GM12878 (cell line): Measurements from ENCODE around the gene AP1S3. TPM values are rescaled to one million over a fixed set of nuclear protein-coding genes. Genes with fewer than 3 reads are reported as not detected.
A peak's percentile ranks its signal among the peaks of the same experiment; 100 is the strongest.

Experiments
- BCL11A ChIP-seq: IDR thresholded peaks from 2 replicates; pipeline ENCODE4 v1.6.1; 2011; ENCODE audit warnings: low read depth, low read length
- BCL3 ChIP-seq: IDR thresholded peaks from 2 replicates; pipeline ENCODE4 v1.6.1; 2011; ENCODE audit warnings: borderline replicate concordance, low read depth, mild to moderate bottlenecking, moderate library complexity, low read length; ENCODE audit not compliant: insufficient read depth, poor library complexity, severe bottlenecking
- BCLAF1 ChIP-seq: fragments of 450-650 bp; IDR thresholded peaks from 2 replicates; pipeline ENCODE4 v1.6.1; 2017; ENCODE audit warnings: antibody characterized with exemption, mild to moderate bottlenecking, moderate library complexity
- CBFB ChIP-seq: IDR thresholded peaks from 2 replicates; pipeline ENCODE4 v1.6.1; 2016; ENCODE audit warnings: antibody characterized with exemption, low read depth
- CHD4 ChIP-seq: fragments of 200-600 bp; sonication (generic); IDR thresholded peaks from 2 replicates; pipeline ENCODE4 v1.6.1; 2016; ENCODE audit warnings: mild to moderate bottlenecking
- E2F4 ChIP-seq: IDR thresholded peaks from 2 replicates; pipeline ENCODE4 v1.6.1; 2012; ENCODE audit warnings: low read depth, low read length, improper control_type of control experiment
- FOS ChIP-seq: IDR thresholded peaks from 3 replicates; pipeline ENCODE4 v1.6.1; 2011; ENCODE audit warnings: borderline replicate concordance; ENCODE audit not compliant: insufficient read length; ENCODE audit errors: extremely low read depth
- GABPA ChIP-seq: IDR thresholded peaks from 2 replicates; pipeline ENCODE4 v1.6.1; 2014; ENCODE audit warnings: antibody characterized with exemption, low read depth, mild to moderate bottlenecking, inconsistent platforms
- HDAC2 ChIP-seq: fragments of 200-600 bp; sonication (generic); IDR thresholded peaks from 2 replicates; pipeline ENCODE4 v1.6.1; 2017
- HDAC6 ChIP-seq: fragments of 200-600 bp; sonication (generic); IDR thresholded peaks from one replicate; pipeline ENCODE4 v1.8.0; 2017; ENCODE audit warnings: antibody characterized with exemption; ENCODE audit not compliant: unreplicated experiment
- HSF1 ChIP-seq: fragments of 150-350 bp; IDR thresholded peaks from 2 replicates; pipeline ENCODE4 v1.6.1; 2014; ENCODE audit warnings: mild to moderate bottlenecking, low read depth, low read length
- IRF3 ChIP-seq: fragments of 450-650 bp; IDR thresholded peaks from 2 replicates; pipeline ENCODE4 v1.6.1; 2014; ENCODE audit warnings: mild to moderate bottlenecking
- MYC ChIP-seq: IDR thresholded peaks from 2 replicates; pipeline ENCODE4 v1.6.1; 2011; ENCODE audit warnings: mild to moderate bottlenecking, low read length, moderate library complexity, inconsistent platforms; ENCODE audit not compliant: insufficient read depth, insufficient replicate concordance, insufficient read length, severe bottlenecking
- NR2F1 ChIP-seq: fragments of 450-650 bp; conservative IDR thresholded peaks from 2 replicates; pipeline ENCODE4 v1.6.1; 2017; ENCODE audit warnings: mild to moderate bottlenecking
- POU2F2 ChIP-seq: IDR thresholded peaks from 3 replicates; pipeline ENCODE4 v1.6.1; 2011; ENCODE audit warnings: low read depth, mild to moderate bottlenecking, low read length, borderline replicate concordance
- RCOR1 ChIP-seq: conservative IDR thresholded peaks from 2 replicates; pipeline ENCODE4 v1.6.1; 2012; ENCODE audit warnings: low read depth, low read length, improper control_type of control experiment
- SIX5 ChIP-seq: IDR thresholded peaks from 2 replicates; pipeline ENCODE4 v1.6.1; 2011; ENCODE audit warnings: mild to moderate bottlenecking, low read depth, low read length, moderate library complexity; ENCODE audit not compliant: severe bottlenecking
- SMC3 ChIP-seq: IDR thresholded peaks from 2 replicates; pipeline ENCODE4 v1.6.1; 2011; ENCODE audit warnings: low read length, improper control_type of control experiment, borderline replicate concordance
- SPI1 ChIP-seq: IDR thresholded peaks from 2 replicates; pipeline ENCODE4 v1.6.1; 2011; ENCODE audit warnings: low read depth, mild to moderate bottlenecking, low read length, moderate library complexity, borderline replicate concordance; ENCODE audit not compliant: insufficient read depth
- ZBTB11 ChIP-seq: fragments of 450-650 bp; formaldehyde crosslinking; IDR thresholded peaks from 2 replicates; pipeline ENCODE4 v1.5.0; 2022; ENCODE audit warnings: mild to moderate bottlenecking, missing genetic modification characterization
- polyA plus RNA-seq, 11 experiments: library from polyadenylated mRNA; depleted of rRNA in 4 of 11; unstranded in 6 of 11; stranded (reverse) in 5 of 11; fragments of >200 nt; fragmentation: Nextera tagmentation in 4 of 11; fragmentation: Illumina TruSeq in 1 of 11; extraction: Ambion mirVana in 4 of 11; extraction: Trizol in 1 of 11; gene quantifications; 1 replicate in 1 of 11; 2 replicates in 10 of 11; pipeline versions ENCODE4 v1.2.1 to v1.2.3, GENCODE V29; 2011 to 2016; ENCODE audit warnings: inconsistent platforms in 2 of 11, missing spikeins in 2 of 11, low read depth in 1 of 11
- total RNA-seq, 4 experiments: library from RNA; depleted of rRNA in 3 of 4; stranded (reverse); fragments of >200 nt in 3 of 4; fragmentation: Illumina TruSeq in 1 of 4; extraction: Trizol in 1 of 4; gene quantifications; 2 replicates each; pipeline versions ENCODE4 v1.2.1 to v1.2.3, GENCODE V29; 2013 to 2021

The AP1S3 gene
- total and polyA plus RNA-seq, 10 of the 15 experiments (the other 5 are each of a cell fraction or from before 2014, with no cell fraction given), result 2.6 to 14.3 (median 9.2) TPM

GRCh38 chr2:223884399-223884798 is 47.0 kb upstream of the AP1S3 start (continued):
- TF ChIP-seq CBFB, result no peak
- no peak for TF ChIP-seq CHD4
- no peak for TF ChIP-seq E2F4
- no peak for TF ChIP-seq HDAC2
- TF ChIP-seq BCL11A, result no peak
- no peak for TF ChIP-seq FOS
- TF ChIP-seq GABPA, result no peak
- TF ChIP-seq SMC3, result no peak
- TF ChIP-seq ZBTB11 (CRISPR knock-in tag), result no peak
- TF ChIP-seq HDAC6, result no peak
- TF ChIP-seq BCLAF1, result no peak
- peak; percentile 64; the same call in 1 of the 2 replicates for TF ChIP-seq SPI1
- no peak for TF ChIP-seq IRF3
- TF ChIP-seq MYC, result no peak
- no peak for TF ChIP-seq RCOR1
- no peak for TF ChIP-seq HSF1
- TF ChIP-seq POU2F2, result peak; percentile 95
- TF ChIP-seq BCL3, result no peak
- no peak for TF ChIP-seq NR2F1
- no peak for TF ChIP-seq SIX5
